Endothelial cell of umbilical vein (primary cell): ENCODE measurements around the gene SERPINC1. TPM values are rescaled to one million over a fixed set of nuclear protein-coding genes. Genes with fewer than 3 reads are reported as not detected.

Experiments
- BruUV-seq: library from RNA; stranded (reverse); fragments of 400-500 nt; replicated peaks from 2 replicates; lab custom pipeline; 2021; lab: Mats Ljungman, UMichigan
- CTCF ChIA-PET: fragments of 300-600, 350-600 bp; sonication (Branson Sonifier 250); formaldehyde crosslinking; loops from one replicate; lab custom pipeline; 2021; ENCODE audit warnings: antibody characterized with exemption, inconsistent platforms; lab: Charles Lee
- POLR2A ChIA-PET: fragments of 300-600, 350-600 bp; sonication (Branson Sonifier 250); formaldehyde crosslinking; loops from one replicate; lab custom pipeline; 2021; ENCODE audit warnings: antibody characterized with exemption, inconsistent platforms; lab: Charles Lee
- DNase-seq: peaks from one replicate; pipeline ENCODE4 v3.0.0-alpha.2; 2011; ENCODE audit warnings: low read depth, low spot score
- FAIRE-seq: peaks from 2 replicates; lab custom pipeline; 2011; peaks lifted over from hg19 to GRCh38; lab: Jason Lieb, UNC
- H2AFZ ChIP-seq: 2 replicates; pipeline ENCODE4 v1.6.0; 2012; ENCODE audit warnings: low read depth, low read length, control low read depth, inconsistent platforms
- H3K27ac ChIP-seq: 2 replicates; pipeline ENCODE4 v1.5.1; 2011; ENCODE audit warnings: low read depth, mild to moderate bottlenecking, control low read depth, low read length, moderate library complexity; ENCODE audit not compliant: insufficient read depth
- H3K27me3 ChIP-seq, 2 experiments: 2 replicates each; pipeline versions ENCODE4 v1.6.0 to v1.6.1; 2011; ENCODE audit warnings: low read length in 2 of 2, mixed read lengths in 1 of 2; ENCODE audit not compliant: control insufficient read depth in 2 of 2, insufficient read depth in 2 of 2
- H3K36me3 ChIP-seq, 2 experiments: 2 replicates in 1 of 2; 3 replicates in 1 of 2; pipeline ENCODE4 v1.5.1; 2011; ENCODE audit warnings: low read length in 2 of 2, mild to moderate bottlenecking in 1 of 2, moderate library complexity in 1 of 2; ENCODE audit not compliant: control insufficient read depth in 2 of 2, insufficient read depth in 2 of 2; ENCODE audit errors: extremely low read depth in 1 of 2
- H3K4me1 ChIP-seq: 3 replicates; pipeline ENCODE4 v1.5.1; 2011; ENCODE audit warnings: mild to moderate bottlenecking, low read length; ENCODE audit not compliant: control insufficient read depth, insufficient read depth; ENCODE audit errors: extremely low read depth
- H3K4me2 ChIP-seq: 2 replicates; pipeline ENCODE4 v1.6.1; 2011; ENCODE audit warnings: low read length, control low read depth, mixed read lengths; ENCODE audit not compliant: insufficient read depth
- H3K4me3 ChIP-seq, 3 experiments: fragments of 200-600 bp in 1 of 3; sonication (generic), shearing (Covaris generic) in 1 of 3; replicated peaks in 1 of 3; 2 replicates each; pipeline ENCODE4 v1.5.1; 2011 to 2016; ENCODE audit warnings: control low read depth in 3 of 3, low read length in 3 of 3, mild to moderate bottlenecking in 2 of 3, inconsistent platforms in 1 of 3, low read depth in 1 of 3, moderate library complexity in 1 of 3; ENCODE audit not compliant: insufficient read depth in 1 of 3
- H3K79me2 ChIP-seq: 2 replicates; pipeline ENCODE4 v1.6.0; 2012; ENCODE audit warnings: low read length, inconsistent platforms; ENCODE audit not compliant: control insufficient read depth, insufficient read depth
- H3K9ac ChIP-seq: replicated peaks from 2 replicates; pipeline ENCODE3; 2011; ENCODE audit warnings: low read length, control low read depth; ENCODE audit not compliant: insufficient read depth; ENCODE audit errors: extremely low read depth
- H3K9me1 ChIP-seq: replicated peaks from 3 replicates; pipeline ENCODE4 v1.6.0; 2011; ENCODE audit warnings: mild to moderate bottlenecking, low read length; ENCODE audit not compliant: control insufficient read depth, insufficient read depth; ENCODE audit errors: extremely low read depth
- H3K9me3 ChIP-seq: replicated peaks from 2 replicates; pipeline ENCODE4 v1.5.1; 2012; ENCODE audit warnings: low read length, inconsistent platforms; ENCODE audit not compliant: control insufficient read depth, insufficient read depth
- H4K20me1 ChIP-seq: replicated peaks from 2 replicates; pipeline ENCODE3; 2011; ENCODE audit warnings: mild to moderate bottlenecking, low read length; ENCODE audit not compliant: control insufficient read depth, insufficient read depth; ENCODE audit errors: extremely low read depth
- EZH2 ChIP-seq: IDR thresholded peaks from 2 replicates; pipeline ENCODE4 v1.6.1; 2012; ENCODE audit warnings: borderline replicate concordance, low read depth, mild to moderate bottlenecking, moderate library complexity, low read length, inconsistent platforms; ENCODE audit not compliant: severe bottlenecking
- FOS ChIP-seq: IDR thresholded peaks from 2 replicates; pipeline ENCODE4 v1.6.1; 2011; ENCODE audit warnings: mild to moderate bottlenecking, low read length, moderate library complexity, borderline replicate concordance; ENCODE audit not compliant: insufficient read depth
- GATA2 ChIP-seq: IDR thresholded peaks from 2 replicates; pipeline ENCODE4 v1.7.0; 2011; ENCODE audit warnings: low read depth, mild to moderate bottlenecking, moderate library complexity, mixed read lengths, low read length; ENCODE audit not compliant: insufficient read length, insufficient read depth
- JUN ChIP-seq: IDR thresholded peaks from 2 replicates; pipeline ENCODE4 v1.6.1; 2011; ENCODE audit warnings: borderline replicate concordance, low read depth; ENCODE audit not compliant: insufficient read length, insufficient read depth
- MYC ChIP-seq: IDR thresholded peaks from one replicate; pipeline ENCODE4 v1.6.1; 2011; ENCODE audit warnings: mild to moderate bottlenecking, low read depth, low read length
- POLR2A ChIP-seq: IDR thresholded peaks from 2 replicates; pipeline ENCODE4 v1.6.1; 2012; ENCODE audit warnings: low read depth, mild to moderate bottlenecking, control low read depth, low read length
- POLR2AphosphoS5 ChIP-seq: IDR thresholded peaks from 2 replicates; pipeline ENCODE4 v1.6.1; 2012; ENCODE audit warnings: low read depth, mild to moderate bottlenecking, control low read depth, low read length, moderate library complexity; ENCODE audit not compliant: insufficient read depth
- dilution Hi-C: fragments of 300-500 bp; cut with MboI; formaldehyde crosslinking; loops from one replicate; pipeline ENCODE4 v1.15.0; 2019; ENCODE audit warnings: low sequenced_read_pairs; ENCODE audit not compliant: extremely low pct_ligation_motif_present
- intact Hi-C: fragments of 100-400 bp; cut with micrococcal nuclease; formaldehyde crosslinking; loops from one replicate; pipeline ENCODE4 v1.10.0; 2022
- polyA plus RNA-seq, 4 experiments: library from polyadenylated mRNA; depleted of rRNA in 3 of 4; stranded (reverse) in 3 of 4; unstranded in 1 of 4; fragments of >200 nt; gene quantifications; 2 replicates each; pipeline versions ENCODE4 v1.2.1 to v1.2.3, GENCODE V29; 2011 to 2012; ENCODE audit warnings: missing spikeins in 1 of 4
- total RNA-seq: library from RNA; stranded (reverse); gene quantifications from 2 replicates; pipeline ENCODE4 v1.2.3, GENCODE V29; 2021
- TF ChIP-seq, protein P1 (sequence below), 2 donors: IDR thresholded peaks; 1 replicate in 1 of 2; 2 replicates in 1 of 2; pipeline ENCODE4 v1.5.1; 2011; ENCODE audit warnings: low read length in 2 of 2, mild to moderate bottlenecking in 2 of 2, moderate library complexity in 2 of 2, control low read depth in 1 of 2, inconsistent platforms in 1 of 2, low read depth in 1 of 2; ENCODE audit not compliant: insufficient read depth in 1 of 2; ENCODE audit errors: extremely low read depth in 1 of 2
- TF ChIP-seq, protein P2 (sequence below): IDR thresholded peaks from 2 replicates; pipeline ENCODE4 v1.6.1; 2011; ENCODE audit not compliant: insufficient read depth, insufficient read length

SERPINC1 gene
- total and polyA plus RNA-seq, 2 donors (not counting 3 experiments of a cell fraction or from before 2014, with no cell fraction given) = 0.06 to 0.35 TPM

DNA sequence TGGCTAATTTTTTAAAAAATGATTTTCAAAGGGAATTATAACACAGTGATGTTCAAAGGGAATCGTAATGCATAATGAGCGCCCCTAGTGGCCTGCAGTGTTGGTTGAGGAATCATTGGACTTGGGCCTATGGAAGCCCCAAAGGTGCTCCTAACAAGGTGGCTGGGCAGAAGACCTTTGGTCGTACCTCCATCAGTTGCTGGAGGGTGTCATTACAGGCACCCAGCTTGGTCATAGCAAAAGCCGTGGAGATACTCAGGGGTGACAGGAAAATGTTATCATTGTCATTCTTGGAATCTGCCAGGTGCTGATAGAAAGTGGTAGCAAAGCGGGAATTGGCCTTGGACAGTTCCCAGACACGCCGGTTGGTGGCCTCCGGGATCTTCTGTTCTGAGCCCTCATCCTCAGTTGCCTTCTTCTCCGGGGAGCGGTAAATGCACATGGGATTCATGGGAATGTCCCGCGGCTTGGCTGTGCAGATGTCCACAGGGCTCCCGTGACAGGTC is 2.7 kb downstream of the SERPINC1 start:
- H3K9me1 ChIP-seq = no peaks in the 10 kb centered on the region
- ChIA-PET POLR2A (interaction anchor here (0.7 kb wide), 1 partner anchor 43 kb away, joined by 4 read pairs; no protein-coding TSS in a partner anchor), CTCF (interaction anchor here (1.5 to 2.0 kb wide), 2 partner anchors 12 to 65 kb away, joined by 4 to 5 read pairs; no protein-coding TSS in a partner anchor)
- no TSS peak for BruUV-seq
- intact Hi-C loops (loop anchor here (2.0 kb wide), 2 partner anchors 44 to 484 kb away; no protein-coding TSS in a partner anchor), dilution Hi-C loops (no loop called here)
- FAIRE-seq = no peak
- no peak overlapping the region for H2AFZ ChIP-seq
- DNase-seq = peak; percentile 39
- H3K4me1 ChIP-seq = no peaks in the 10 kb centered on the region
- no peak overlapping the region for H3K27ac ChIP-seq
- H3K9ac ChIP-seq = no peak overlapping the region
- H3K36me3 ChIP-seq = no peaks in the 10 kb centered on the region
- TF ChIP-seq, protein P1, sequence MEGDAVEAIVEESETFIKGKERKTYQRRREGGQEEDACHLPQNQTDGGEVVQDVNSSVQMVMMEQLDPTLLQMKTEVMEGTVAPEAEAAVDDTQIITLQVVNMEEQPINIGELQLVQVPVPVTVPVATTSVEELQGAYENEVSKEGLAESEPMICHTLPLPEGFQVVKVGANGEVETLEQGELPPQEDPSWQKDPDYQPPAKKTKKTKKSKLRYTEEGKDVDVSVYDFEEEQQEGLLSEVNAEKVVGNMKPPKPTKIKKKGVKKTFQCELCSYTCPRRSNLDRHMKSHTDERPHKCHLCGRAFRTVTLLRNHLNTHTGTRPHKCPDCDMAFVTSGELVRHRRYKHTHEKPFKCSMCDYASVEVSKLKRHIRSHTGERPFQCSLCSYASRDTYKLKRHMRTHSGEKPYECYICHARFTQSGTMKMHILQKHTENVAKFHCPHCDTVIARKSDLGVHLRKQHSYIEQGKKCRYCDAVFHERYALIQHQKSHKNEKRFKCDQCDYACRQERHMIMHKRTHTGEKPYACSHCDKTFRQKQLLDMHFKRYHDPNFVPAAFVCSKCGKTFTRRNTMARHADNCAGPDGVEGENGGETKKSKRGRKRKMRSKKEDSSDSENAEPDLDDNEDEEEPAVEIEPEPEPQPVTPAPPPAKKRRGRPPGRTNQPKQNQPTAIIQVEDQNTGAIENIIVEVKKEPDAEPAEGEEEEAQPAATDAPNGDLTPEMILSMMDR (IDR thresholded peaks at IDR 0.05; ENCODE audit: extremely low read depth in 1 of 2, insufficient read depth in 1 of 2, low read depth in 1 of 2, low read length in 2 of 2) = peak; percentile 71 to 72
- TF ChIP-seq EZH2 = no peak
- no peaks in the 10 kb centered on the region for H4K20me1 ChIP-seq
- no peak overlapping the region for H3K4me2 ChIP-seq
- H3K9me3 ChIP-seq = no peaks in the 10 kb centered on the region
- H3K79me2 ChIP-seq = no peaks in the 10 kb centered on the region
- H3K4me3 ChIP-seq = no peak overlapping the region
- no peaks in the 10 kb centered on the region for H3K27me3 ChIP-seq

DNA sequence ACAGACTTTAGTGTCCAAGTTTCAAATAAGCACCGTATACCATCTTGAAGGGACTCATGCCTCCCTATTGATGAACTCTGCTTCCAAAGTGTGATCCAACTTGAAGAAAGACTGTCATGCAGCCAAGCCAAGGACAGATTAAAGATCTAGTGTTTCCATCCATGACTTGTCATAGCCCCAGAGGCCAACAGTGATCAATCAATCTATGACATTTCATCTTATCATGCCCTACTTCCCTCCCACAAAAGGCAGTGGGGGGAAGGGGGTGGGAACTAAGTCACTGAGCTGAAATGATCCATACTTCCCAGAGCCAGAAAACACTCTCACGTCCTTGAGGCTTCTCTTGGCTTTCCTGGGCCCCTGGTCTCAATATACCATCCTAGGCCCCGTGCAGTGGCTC is 4.0 kb downstream of the SERPINC1 start:
- no peak overlapping the region for H3K4me3 ChIP-seq
- H3K4me2 ChIP-seq = no peak overlapping the region
- FAIRE-seq (no peak), DNase-seq (no peak)
- no peak overlapping the region for H2AFZ ChIP-seq
- H3K9ac ChIP-seq = no peak overlapping the region
- no peaks in the 10 kb centered on the region for H3K4me1 ChIP-seq
- ChIA-PET POLR2A (no interaction called here), CTCF (interaction anchor here (0.7 kb wide), 1 partner anchor 80 kb away, joined by 4 read pairs; no protein-coding TSS in a partner anchor)
- H3K36me3 ChIP-seq = no peaks in the 10 kb centered on the region
- no TSS peak for BruUV-seq
- no peaks in the 10 kb centered on the region for H4K20me1 ChIP-seq
- H3K27ac ChIP-seq = no peak overlapping the region
- H3K27me3 ChIP-seq = no peaks in the 10 kb centered on the region
- TF ChIP-seq POLR2AphosphoS5 (no peak), FOS (no peak), GATA2 (no peak), MYC (no peak), POLR2A (no peak), EZH2 (no peak), JUN (no peak)
- TF ChIP-seq, protein P2, sequence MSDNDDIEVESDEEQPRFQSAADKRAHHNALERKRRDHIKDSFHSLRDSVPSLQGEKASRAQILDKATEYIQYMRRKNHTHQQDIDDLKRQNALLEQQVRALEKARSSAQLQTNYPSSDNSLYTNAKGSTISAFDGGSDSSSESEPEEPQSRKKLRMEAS = no peak
- TF ChIP-seq, protein P1 (IDR thresholded peaks at IDR 0.05; ENCODE audit: extremely low read depth in 1 of 2, insufficient read depth in 1 of 2, low read depth in 1 of 2, low read length in 2 of 2) = no peak
- intact Hi-C loops (no loop called here), dilution Hi-C loops (no loop called here)
- no peaks in the 10 kb centered on the region for H3K9me3 ChIP-seq
- no peaks in the 10 kb centered on the region for H3K9me1 ChIP-seq
- no peaks in the 10 kb centered on the region for H3K79me2 ChIP-seq
